NCI-H1417 (cell line): ENCODE measurements around the gene NLGN2.
A peak's percentile ranks its signal among the peaks of the same experiment; 100 is the strongest.

Experiments used
- DNase-seq, 3 experiments: peaks; one replicate each; lab custom pipeline; 2025; lab: John Stamatoyannopoulos, UW

The NLGN2 gene

DNA sequence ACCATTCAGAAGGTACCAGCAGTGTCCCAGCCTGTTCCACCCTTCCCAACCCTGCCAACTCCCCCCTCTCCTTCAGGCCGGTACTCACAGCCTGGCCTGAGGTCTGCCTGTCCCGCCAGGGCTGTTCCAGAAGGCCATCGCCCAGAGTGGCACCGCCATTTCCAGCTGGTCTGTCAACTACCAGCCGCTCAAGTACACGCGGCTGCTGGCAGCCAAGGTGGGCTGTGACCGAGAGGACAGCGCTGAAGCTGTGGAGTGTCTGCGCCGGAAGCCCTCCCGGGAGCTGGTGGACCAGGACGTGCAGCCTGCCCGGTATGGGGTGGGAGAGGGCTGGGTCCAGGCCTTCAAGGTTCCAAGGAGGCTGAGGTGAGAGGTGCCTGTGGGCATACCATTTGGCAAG is 7.2 kb downstream of the NLGN2 start:
- DNase-seq, result no peak

DNA sequence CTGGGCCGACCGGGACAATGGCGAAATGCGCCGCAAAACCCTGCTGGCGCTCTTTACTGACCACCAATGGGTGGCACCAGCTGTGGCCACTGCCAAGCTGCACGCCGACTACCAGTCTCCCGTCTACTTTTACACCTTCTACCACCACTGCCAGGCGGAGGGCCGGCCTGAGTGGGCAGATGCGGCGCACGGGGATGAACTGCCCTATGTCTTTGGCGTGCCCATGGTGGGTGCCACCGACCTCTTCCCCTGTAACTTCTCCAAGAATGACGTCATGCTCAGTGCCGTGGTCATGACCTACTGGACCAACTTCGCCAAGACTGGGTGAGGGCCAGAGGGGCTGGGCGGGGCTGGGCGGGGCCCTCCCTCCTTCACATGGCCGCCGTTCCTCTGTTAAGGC is 8.1 kb downstream of the NLGN2 start:
- DNase-seq, result no peak

DNA sequence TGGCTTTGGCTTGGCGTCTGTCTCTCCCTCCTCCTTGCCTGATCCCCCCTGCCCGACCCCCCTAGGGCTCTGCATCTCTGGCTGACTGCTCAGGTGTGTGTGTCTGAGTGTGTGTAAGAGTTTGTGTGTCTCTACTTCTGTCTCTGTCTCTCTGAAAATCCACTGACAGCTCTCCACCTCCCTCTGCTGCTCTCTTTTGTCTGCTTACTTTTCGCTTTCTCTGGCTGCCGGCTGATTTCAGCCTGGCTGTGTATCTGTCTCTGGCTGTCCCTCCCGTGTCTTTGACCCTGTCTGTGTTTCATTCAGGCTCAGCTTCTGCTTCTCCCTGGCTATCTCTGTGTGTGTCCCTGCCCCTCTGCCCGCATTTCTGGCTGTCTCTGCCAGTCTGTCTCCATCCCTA is 8.7 kb downstream of the NLGN2 start:
- no peak for DNase-seq

DNA sequence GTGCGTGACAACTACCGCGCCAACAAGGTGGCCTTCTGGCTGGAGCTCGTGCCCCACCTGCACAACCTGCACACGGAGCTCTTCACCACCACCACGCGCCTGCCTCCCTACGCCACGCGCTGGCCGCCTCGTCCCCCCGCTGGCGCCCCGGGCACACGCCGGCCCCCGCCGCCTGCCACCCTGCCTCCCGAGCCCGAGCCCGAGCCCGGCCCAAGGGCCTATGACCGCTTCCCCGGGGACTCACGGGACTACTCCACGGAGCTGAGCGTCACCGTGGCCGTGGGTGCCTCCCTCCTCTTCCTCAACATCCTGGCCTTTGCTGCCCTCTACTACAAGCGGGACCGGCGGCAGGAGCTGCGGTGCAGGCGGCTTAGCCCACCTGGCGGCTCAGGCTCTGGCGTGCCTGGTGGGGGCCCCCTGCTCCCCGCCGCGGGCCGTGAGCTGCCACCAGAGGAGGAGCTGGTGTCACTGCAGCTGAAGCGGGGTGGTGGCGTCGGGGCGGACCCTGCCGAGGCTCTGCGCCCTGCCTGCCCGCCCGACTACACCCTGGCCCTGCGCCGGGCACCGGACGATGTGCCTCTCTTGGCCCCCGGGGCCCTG is 9.5 kb downstream of the NLGN2 start:
- DNase-seq, result no peak

DNA sequence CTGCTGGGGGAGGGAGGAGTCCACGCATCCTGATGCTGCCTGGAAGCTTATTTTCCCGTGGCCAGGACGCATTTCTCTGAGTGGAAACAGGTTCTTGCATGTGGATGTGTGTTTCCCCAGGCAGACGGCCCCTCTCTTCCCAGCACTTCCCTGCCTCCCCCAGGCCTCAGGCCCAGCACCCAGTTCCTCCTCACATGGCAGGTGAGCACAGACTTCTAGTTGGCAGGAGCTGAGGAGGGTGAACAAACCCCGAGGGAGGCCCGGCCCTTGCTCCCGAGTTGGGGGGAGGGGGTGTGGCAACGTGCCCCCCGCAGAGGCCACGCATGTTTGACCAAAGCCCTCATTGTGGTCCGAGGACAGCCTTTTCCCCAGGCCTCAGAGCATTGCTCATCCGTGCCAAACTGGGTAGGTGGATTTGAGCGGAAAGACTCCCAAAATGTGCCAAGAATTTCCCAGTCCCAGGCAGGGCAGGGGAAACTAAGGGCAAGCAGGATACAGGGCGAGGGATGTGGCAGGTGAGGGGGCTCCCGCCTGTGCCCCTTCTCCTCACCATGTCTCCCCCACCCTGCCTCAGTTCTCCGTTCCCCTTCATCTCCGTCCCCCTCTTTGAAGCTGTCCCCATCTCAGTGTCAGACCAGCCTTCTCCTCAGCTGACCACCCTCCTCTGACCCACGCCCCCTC is 11.0 kb downstream of the NLGN2 start:
- no peak for DNase-seq

DNA sequence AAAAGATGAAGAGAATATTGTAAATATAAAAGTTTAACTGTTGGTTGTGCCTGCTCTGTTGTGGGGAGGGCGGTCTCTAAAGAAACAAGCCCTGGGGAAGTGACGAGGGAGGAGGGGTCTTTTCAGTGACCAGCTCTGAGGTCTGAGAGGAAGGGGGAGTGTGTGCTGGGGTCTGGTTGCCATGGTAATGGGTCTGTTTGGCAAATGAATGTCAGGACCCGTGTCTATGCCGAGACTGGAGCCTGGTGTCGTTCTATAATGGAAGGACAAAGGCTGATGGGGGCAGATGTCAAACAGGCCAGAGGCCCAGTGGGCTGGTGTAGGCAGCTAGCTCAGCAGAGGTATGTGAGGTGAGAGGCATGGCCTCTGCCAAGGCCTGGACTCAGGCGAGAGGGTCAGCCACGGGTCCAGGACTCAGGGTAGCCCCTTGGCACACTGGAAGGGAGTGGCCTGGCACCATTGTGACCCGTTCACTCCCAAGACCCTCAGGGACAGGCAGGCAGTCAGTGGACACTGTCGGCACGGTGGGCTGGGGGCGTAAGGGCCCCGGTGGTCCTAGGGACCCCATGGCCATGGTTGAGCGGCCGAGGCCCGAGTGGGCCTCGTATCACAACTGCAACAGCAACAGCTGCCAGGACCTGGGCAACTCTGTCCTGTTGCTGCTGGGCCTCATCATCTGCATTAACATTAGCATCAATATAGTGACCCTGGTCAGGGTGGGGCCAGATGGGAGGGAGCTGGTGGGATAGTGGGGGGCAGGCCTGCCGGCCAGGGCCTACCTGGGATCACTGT is 12.4 kb downstream of the NLGN2 start, which contains the start of gene SPEM1:
SPEM1 (plus strand) TSS at position 506 of the 792 bp plus-strand sequence; CDS start at position 567, 61 bp downstream.
- no peak for DNase-seq

DNA sequence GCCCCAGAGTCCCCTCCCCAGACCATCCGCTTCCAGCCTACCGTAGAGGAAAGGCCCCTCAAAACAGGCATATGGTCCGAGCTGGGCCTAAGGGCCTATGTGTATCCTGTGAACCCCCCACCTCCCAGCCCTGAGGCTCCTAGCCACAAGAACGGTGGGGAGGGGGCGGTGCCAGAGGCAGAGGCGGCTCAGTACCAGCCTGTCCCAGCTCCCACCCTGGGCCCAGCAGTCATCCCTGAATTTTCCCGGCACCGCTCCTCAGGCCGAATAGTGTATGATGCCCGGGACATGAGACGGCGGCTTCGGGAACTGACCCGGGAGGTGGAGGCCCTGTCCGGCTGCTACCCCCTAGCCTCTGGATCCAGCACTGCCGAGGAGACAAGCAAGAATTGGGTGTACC is 13.5 kb downstream of the NLGN2 start:
- DNase-seq, result no peak

DNA sequence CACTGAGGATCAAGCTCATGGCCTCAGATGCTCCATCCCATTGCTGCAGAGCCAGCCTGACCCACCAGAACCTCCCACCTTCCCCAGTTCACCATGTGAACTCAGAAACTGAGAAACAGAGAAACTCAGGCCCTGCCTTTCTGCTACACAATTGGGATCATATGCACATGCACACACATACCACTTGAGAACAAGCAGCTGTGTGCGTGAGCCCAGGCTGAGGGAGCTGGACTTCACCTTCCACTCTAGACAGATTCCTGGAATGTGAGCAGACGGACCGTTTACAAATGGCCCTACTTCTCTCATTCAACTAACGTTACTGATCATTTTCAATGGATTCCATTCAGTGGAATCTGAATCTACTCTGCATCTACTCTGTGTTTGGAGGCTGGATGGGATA is 16.0 kb downstream of the NLGN2 start:
- DNase-seq, result peak in 1 of 3 experiments; percentile 12

DNA sequence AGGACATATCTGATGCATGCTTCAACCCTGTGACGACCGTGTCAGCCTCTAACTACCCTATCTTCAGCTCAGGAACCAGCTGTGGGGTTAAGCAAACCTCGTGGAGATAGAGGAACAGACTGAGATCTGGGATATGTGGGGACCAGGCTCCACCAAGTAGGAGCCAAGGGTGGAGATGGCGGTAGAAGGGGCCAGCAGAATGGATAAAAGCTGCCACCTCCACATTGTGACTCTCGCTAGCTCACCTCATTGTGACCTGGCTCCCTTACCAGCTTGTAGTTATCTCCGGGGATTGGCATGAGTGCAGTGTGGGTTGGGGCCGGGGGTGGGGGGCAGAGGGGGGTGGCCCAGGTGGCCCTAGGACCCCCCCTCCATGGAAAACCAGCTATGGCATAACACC is 17.7 kb downstream of the NLGN2 start, which contains the start of gene SPEM2:
SPEM2 (plus strand) TSS at position 301 of the 400 bp plus-strand sequence; CDS start at position 374, 73 bp downstream.
- no peak for DNase-seq

DNA sequence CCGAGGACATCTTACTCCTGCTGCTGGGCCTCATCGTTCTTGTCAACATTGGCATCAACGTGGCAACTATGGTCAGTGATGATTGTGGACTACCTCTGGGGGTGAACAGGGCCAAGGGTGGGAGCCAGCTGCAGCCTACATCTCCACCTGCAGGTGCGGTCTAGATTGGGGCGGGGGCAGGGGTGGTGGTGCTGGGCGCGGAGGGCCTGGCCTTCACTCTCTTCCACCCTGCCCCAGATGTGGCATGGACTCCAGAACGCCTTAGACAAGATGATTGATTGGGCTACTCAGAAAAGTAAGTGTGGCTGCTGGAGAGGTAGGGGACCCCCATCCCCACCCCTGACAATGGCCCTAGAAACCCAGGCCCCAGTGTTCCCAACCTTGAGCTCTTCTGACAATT is 18.1 kb downstream of the NLGN2 start:
- DNase-seq, result no peak

DNA sequence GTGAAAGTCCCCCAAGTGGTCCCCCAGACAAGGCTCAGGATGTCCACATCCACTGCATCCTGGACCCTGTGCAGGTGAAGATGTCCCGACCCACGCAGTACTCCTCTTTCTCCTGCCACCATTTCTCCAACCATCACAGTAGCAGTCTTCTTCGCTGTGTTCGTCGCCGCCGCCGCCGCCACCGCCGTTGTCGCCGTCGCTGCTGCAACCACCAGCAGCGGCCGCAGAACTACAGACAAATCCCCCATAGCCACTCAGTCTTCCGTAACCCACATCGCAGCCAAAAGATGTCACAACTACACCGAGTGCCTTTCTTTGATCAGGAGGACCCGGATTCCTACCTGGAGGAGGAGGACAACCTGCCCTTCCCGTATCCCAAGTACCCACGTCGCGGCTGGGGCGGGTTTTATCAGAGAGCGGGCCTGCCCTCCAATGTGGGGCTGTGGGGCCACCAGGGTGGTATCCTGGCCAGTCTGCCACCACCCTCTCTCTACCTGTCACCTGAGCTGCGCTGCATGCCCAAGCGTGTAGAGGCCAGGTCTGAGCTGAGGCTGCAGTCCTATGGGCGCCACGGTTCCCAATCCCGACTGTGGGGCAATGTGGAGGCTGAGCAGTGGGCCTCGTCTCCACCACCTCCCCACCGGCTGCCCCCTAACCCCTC is 18.7 kb downstream of the NLGN2 start:
- no peak for DNase-seq

DNA sequence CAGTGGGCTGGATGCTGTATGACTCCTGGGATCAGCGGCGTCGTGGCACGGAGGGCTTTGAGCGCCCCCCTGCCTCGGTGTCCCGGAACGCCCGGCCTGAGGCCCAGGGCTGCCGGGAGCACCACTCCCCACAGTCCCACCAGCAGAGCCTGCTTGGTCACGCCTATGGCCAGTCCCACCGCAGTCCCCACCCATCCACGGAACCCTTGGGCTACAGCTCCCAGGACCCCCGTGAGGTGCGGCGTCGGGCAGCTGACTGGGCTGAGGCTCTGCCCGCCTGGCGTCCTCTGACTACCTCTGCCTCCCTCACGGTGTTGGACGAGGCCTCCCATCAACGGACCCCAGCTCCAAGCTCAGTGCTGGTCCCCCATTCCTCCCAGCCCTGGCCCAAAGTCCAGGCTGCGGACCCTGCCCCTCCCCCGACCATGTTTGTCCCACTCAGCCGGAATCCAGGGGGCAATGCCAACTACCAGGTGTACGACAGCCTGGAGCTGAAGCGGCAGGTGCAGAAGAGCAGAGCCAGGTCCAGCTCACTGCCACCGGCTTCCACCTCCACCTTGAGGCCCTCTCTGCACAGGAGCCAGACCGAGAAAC is 19.3 kb downstream of the NLGN2 start:
- DNase-seq, result no peak

DNA sequence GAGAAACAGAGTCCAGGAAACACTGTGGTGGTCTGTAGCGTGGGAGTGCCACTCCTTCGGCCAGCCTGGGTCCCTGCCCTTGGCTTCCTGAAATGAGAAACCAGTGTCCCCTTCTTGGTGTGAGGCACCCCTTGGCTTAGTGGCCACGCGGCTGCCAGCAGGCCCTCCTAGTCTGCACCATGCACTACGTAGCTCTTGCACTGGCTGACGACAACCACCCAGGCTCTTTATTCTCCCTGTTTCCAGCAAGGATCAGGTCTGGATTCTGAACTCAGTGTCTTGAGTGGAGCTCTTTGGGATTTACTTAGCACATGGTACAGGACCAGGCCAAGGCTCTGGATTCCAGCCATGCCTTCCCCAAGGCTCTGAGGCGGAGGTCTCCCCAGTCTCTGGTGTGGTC is 19.9 kb downstream of the NLGN2 start:
- no peak for DNase-seq

DNA sequence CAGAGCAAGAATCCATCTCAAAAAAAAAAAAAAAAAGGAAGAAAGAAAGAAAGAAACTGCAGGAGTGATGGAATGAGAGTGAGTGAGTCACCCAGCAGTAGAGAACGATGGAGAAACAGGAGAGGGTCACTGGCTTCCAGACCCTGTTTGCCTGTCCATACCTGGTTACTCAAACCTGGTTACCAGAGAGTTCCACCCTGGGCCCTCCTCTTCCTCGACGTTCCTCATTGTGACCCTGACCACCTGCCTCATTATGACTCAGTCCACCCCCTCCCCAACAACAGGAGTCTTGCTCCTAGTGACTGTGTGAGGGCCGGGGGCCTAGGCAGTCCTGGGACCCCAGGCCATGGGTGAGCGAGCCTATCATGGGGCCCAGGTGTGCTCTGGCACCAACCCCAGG is 20.9 kb downstream of the NLGN2 start, which contains the start of gene SPEM3:
SPEM3 (plus strand) TSS at position 301 of the 400 bp plus-strand sequence; CDS start at position 347, 46 bp downstream.
- DNase-seq, result no peak

DNA sequence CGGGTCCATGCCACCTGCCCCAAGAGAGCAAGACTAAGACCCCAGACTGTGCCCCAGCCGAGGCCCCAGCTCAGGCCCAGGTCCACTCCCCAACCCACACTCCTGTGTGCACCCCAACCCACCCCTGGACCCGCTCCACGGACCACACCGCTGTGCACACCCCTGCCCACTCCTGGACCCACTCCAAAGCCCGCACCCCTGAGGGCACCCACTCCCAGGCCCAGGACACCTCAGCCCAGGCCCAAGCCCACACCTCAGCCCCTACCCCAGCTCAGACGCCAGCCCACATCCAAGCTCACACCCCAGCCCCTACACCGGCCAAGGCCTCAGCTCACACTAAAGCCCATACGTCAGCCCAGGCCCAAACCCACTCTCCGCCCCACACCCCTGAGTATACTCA is 22.1 kb downstream of the NLGN2 start:
- no peak for DNase-seq

DNA sequence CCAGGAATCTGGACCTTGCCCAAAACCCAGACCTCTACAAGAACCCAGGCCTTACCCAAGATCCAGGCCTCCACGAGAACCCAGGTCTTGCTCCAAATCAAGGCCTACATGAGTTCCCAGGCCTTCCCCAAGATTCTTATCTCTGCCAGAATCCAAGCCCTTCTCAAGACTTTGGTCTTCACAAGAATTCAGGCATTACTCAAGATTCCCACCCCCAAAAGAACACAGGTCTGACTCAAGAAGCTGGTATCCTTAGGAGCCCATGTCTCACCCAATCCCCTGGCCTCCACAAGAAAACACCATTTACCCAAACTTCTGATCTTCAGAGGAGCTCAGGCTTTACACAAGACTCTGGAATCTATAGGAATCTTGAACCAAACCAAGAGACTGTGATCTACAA is 23.6 kb downstream of the NLGN2 start:
- DNase-seq, result no peak

DNA sequence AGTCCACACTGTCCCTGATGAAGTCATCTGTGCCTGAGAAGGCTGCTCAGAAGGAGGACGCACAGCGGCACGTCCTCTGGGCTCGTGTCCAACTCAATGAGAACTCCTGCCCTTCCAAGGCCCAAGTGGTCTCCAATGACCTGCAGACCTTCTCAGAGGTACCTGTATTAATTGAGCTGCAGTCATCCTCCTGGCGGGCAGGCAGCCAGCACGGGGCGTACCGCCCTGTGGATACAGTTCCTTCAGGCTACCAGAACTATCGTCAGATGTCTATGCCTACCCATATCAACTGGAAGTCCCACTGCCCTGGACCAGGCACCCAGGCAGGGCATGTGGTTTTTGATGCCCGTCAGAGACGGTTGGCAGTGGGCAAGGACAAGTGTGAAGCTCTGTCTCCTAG is 24.7 kb downstream of the NLGN2 start:
- DNase-seq, result no peak

DNA sequence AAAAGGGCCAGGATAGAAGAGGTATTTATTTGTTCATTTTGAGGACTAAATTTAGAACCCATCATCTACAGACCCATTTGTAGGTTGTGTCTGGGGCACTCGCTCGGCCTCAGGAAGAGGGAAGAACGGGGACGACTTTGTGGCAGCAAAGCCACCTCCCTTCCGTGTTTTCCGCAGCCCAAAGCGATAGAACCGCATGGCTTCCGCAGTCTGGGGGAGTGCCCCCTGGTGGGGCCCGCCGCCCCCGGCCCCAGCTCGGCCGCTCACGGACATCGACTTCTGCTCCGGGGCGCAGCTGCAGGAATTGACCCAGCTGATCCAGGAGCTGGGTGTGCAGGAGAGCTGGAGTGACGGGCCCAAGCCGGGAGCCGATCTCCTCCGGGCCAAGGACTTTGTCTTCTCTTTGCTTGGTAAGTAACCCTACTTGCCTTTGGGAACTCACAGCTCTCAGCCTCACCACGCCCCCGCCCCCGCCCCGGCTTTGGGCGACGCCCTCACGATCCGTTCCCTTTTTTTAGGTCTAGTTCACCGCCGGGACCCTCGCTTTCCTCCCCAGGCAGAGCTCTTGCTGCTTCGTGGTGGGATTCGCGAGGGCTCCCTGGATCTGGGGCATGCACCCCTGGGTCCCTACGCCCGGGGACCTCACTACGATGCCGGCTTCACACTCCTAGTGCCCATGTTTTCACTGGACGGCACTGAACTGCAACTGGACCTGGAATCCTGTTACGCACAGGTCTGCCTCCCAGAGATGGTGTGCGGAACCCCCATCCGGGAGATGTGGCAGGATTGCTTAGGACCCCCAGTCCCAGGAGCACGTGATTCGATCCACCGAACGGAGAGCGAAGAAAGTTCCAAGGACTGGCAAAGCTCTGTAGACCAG is 28.3 kb downstream of the NLGN2 start:
- DNase-seq, result peak in 1 of 3 experiments; percentile 56

DNA sequence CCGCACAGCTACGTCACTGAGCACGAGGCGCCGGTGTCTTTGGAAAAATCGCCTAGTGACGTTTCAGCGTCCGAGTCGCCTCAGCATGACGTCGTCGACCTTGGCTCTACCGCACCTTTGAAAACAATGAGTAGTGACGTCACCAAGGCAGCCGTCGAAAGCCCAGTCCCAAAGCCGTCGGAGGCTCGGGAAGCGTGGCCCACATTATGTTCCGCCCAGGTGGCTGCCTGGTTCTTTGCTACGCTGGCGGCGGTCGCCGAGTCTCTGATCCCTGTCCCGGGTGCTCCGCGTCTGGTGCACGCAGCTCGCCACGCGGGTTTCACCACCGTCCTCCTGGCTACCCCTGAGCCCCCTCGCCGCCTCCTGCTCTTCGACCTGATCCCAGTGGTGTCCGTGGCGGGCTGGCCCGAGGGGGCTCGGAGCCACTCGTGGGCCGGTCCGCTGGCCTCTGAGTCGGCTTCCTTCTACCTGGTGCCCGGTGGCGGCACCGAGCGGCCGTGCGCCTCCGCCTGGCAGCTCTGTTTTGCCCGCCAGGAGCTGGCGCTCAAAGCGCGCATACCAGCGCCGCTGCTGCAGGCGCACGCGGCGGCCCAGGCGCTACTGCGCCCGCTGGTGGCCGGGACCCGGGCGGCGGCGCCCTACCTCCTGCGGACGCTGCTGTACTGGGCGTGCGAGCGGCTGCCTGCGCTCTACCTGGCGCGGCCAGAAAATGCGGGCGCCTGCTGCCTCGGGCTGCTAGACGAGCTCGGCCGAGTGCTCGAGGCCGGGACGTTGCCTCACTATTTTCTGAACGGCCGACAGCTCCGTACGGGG is 29.1 kb downstream of the NLGN2 start:
- DNase-seq, result peak; percentile 52 to 79 (median 77)

DNA sequence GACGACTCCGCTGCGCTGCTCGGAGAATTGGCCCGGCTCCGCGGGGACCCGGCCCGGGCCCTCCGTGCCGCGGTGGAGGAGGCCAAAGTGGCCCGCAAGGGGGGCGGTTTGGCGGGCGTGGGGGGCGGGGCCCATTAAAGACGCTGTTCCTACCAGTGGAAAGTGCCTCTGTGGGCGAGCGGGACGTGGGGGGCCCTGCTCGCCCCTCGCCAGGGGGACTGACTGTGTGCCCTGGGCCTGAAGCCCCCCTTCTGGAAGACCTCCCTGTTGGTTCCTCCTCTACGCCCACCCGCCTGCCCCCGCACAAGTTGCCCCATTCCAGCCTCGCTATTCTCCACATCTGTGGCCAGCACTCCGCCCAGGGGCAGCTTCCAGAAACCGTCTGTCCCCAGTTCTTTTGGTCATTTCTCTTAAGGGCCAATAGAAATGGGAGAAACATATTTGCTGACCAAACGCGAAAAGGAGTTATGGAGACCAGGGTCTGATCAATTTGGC is 29.8 kb downstream of the NLGN2 start:
- DNase-seq, result no peak
